ENCODE data around the gene KCNG1.

- TF ChIP-seq GATA2 (IDR thresholded peaks at IDR 0.05; ENCODE audit: low read depth, low read length): no peak
- no peak for TF ChIP-seq GATA3 (IDR thresholded peaks at IDR 0.05; ENCODE audit: low read depth, low read length)
Observed at GRCh38 chr20:51010932-51011331, 12.0 kb downstream of the KCNG1 start.
